Measurements from ENCODE around the gene ANAPC2. TPM values are rescaled to one million over a fixed set of nuclear protein-coding genes. Genes with fewer than 3 reads are reported as not detected.

Gene ANAPC2
- total and polyA plus RNA-seq, 2 of the 4 experiments (the other 2 are of a cell fraction) = 9.3 to 29.5 TPM

- H3K27me3 ChIP-seq (ENCODE audit: control insufficient read depth, insufficient read depth, low read length) = peaks cover 8% of the 10 kb centered on the region
- H3K9ac ChIP-seq (ENCODE audit: low read depth, low read length) = no peak overlapping the region
- H2BK5ac ChIP-seq (ENCODE audit: low read depth, low read length, poor library complexity, severe bottlenecking) = no peak overlapping the region
- no peak overlapping the region for H3K4ac ChIP-seq (ENCODE audit: low read depth, low read length)
- no peak overlapping the region for H2BK20ac ChIP-seq (ENCODE audit: low read depth, low read length)
- ATAC-seq (ENCODE audit: low read depth) = no peak
- ChIA-PET POLR2A (ENCODE audit: unreplicated experiment) (no interaction called here), CTCF (no interaction called here)
- no peak overlapping the region for H2AFZ ChIP-seq (replicated peaks; ENCODE audit: low read length, poor library complexity)
- DNase-seq = no peak
- no peaks in the 10 kb centered on the region for H4K20me1 ChIP-seq (ENCODE audit: insufficient read depth, low read length)
- H3K56ac ChIP-seq (ENCODE audit: extremely low read depth, insufficient read depth, low read length) = no peak overlapping the region
- H2BK15ac ChIP-seq (ENCODE audit: low read depth, low read length) = no peak overlapping the region
- H3K4me2 ChIP-seq (ENCODE audit: low read depth, low read length) = no peak overlapping the region
- no peak overlapping the region for H3K27ac ChIP-seq (ENCODE audit: insufficient read depth, low read length)
- no peaks in the 10 kb centered on the region for H3K9me3 ChIP-seq (ENCODE audit: control insufficient read depth, insufficient read depth, low read length)
- WGBS, 2 experiments (ENCODE audit: extremely low coverage in 2 of 2, insufficient read length in 1 of 2) = 92% methylated on average over 2 of the region's 5 CpGs; no CpG with 5 or more reads in 1 of the 2 experiments
- H4K91ac ChIP-seq (ENCODE audit: insufficient read depth, low read depth, low read length) = no peak overlapping the region
- H3K23ac ChIP-seq (ENCODE audit: low read depth, low read length) = no peak overlapping the region
- H3K4me3 ChIP-seq (ENCODE audit: insufficient read depth, low read depth, low read length) = no peak overlapping the region
- H4K5ac ChIP-seq (ENCODE audit: low read depth, low read length) = no peak overlapping the region
- H3K4me1 ChIP-seq (ENCODE audit: control insufficient read depth, insufficient read depth, low read length) = no peaks in the 10 kb centered on the region
- no peak overlapping the region for H2AK9ac ChIP-seq (replicated peaks; ENCODE audit: low read depth, low read length, poor library complexity)
- TF ChIP-seq, protein P1, sequence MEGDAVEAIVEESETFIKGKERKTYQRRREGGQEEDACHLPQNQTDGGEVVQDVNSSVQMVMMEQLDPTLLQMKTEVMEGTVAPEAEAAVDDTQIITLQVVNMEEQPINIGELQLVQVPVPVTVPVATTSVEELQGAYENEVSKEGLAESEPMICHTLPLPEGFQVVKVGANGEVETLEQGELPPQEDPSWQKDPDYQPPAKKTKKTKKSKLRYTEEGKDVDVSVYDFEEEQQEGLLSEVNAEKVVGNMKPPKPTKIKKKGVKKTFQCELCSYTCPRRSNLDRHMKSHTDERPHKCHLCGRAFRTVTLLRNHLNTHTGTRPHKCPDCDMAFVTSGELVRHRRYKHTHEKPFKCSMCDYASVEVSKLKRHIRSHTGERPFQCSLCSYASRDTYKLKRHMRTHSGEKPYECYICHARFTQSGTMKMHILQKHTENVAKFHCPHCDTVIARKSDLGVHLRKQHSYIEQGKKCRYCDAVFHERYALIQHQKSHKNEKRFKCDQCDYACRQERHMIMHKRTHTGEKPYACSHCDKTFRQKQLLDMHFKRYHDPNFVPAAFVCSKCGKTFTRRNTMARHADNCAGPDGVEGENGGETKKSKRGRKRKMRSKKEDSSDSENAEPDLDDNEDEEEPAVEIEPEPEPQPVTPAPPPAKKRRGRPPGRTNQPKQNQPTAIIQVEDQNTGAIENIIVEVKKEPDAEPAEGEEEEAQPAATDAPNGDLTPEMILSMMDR (conservative IDR thresholded peaks at IDR 0.05; ENCODE audit: low read depth, low read length) = no peak
- no peak for TF ChIP-seq NFE2L2 (IDR thresholded peaks at IDR 0.05; ENCODE audit: low read depth, low read length)
- no peak for TF ChIP-seq RFX5 (IDR thresholded peaks at IDR 0.05; ENCODE audit: low read depth, low read length)
- no peak for TF ChIP-seq MAZ (IDR thresholded peaks at IDR 0.05; ENCODE audit: borderline replicate concordance, low read depth, low read length)
- no peak for TF ChIP-seq POLR2A (IDR thresholded peaks at IDR 0.05; ENCODE audit: low read depth, low read length)
- no peak for TF ChIP-seq MAFK (IDR thresholded peaks at IDR 0.05; ENCODE audit: low read depth, low read length)
- TF ChIP-seq SMC3 (IDR thresholded peaks at IDR 0.05; ENCODE audit: low read depth, low read length) = no peak
- TF ChIP-seq, protein P2, sequence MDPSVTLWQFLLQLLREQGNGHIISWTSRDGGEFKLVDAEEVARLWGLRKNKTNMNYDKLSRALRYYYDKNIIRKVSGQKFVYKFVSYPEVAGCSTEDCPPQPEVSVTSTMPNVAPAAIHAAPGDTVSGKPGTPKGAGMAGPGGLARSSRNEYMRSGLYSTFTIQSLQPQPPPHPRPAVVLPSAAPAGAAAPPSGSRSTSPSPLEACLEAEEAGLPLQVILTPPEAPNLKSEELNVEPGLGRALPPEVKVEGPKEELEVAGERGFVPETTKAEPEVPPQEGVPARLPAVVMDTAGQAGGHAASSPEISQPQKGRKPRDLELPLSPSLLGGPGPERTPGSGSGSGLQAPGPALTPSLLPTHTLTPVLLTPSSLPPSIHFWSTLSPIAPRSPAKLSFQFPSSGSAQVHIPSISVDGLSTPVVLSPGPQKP (IDR thresholded peaks at IDR 0.05; ENCODE audit: borderline replicate concordance, low read depth, low read length) = no peak
- TF ChIP-seq MXI1 (IDR thresholded peaks at IDR 0.05; ENCODE audit: borderline replicate concordance, low read depth, low read length) = no peak
- TF ChIP-seq CEBPB (IDR thresholded peaks at IDR 0.05; ENCODE audit: low read depth, low read length) = no peak
- TF ChIP-seq FOS (IDR thresholded peaks at IDR 0.05; ENCODE audit: low read depth, low read length) = no peak
- TF ChIP-seq RCOR1 (IDR thresholded peaks at IDR 0.05; ENCODE audit: insufficient replicate concordance, low read length) = no peak
- TF ChIP-seq CHD1 (IDR thresholded peaks at IDR 0.05; ENCODE audit: low read depth, low read length) = no peak
- H4K8ac ChIP-seq (ENCODE audit: low read depth in 2 of 2, low read length in 2 of 2) = no peak overlapping the region
- H3K79me1 ChIP-seq (ENCODE audit: low read depth in 1 of 2, low read length in 2 of 2) = no peaks in the 10 kb centered on the region
- dilution Hi-C loops (cut with HindIII; ENCODE audit: low sequenced_read_pairs, unreplicated experiment) = no loop called here
- H3K36me3 ChIP-seq (ENCODE audit: control insufficient read depth, insufficient read depth, low read length) = no peaks in the 10 kb centered on the region
- no peak overlapping the region for H2BK120ac ChIP-seq (ENCODE audit: low read depth, low read length)
- H3K18ac ChIP-seq (ENCODE audit: low read depth, low read length) = no peak overlapping the region
- H2AK5ac ChIP-seq (ENCODE audit: low read depth, low read length) = no peak overlapping the region
- in situ Hi-C loops (cut with MboI; ENCODE audit: low sequenced_read_pairs) = no loop called here
- H3K14ac ChIP-seq (replicated peaks; ENCODE audit: low read depth, low read length) = no peak overlapping the region
- intact Hi-C loops (cut with micrococcal nuclease) = no loop called here
- no TSS peak for BruUV-seq (replicated peaks)
- H3K9me1 ChIP-seq (ENCODE audit: insufficient read depth, low read length) = peaks cover 12% of the 10 kb centered on the region
These were observed 39.0 kb downstream of the ANAPC2 start for GRCh38 chr9:137149363-137149762.
